Measurements from ENCODE around the gene PTPN4. TPM values are rescaled to one million over a fixed set of nuclear protein-coding genes. Genes with fewer than 3 reads are reported as not detected.

Gene PTPN4
- total RNA-seq, 1 donor from 2014 or later = 24.5 TPM

GRCh38 chr2:119837350-119837749, 77.6 kb downstream of the PTPN4 start:
- H3K4me1 Mint-ChIP-seq (ENCODE audit: low read depth) = peaks cover 11% of the 10 kb centered on the region
- no peaks in the 10 kb centered on the region for H3K27me3 Mint-ChIP-seq (ENCODE audit: insufficient read depth)
- peak overlapping the region; percentile 20 for H3K27ac Mint-ChIP-seq

DNA sequence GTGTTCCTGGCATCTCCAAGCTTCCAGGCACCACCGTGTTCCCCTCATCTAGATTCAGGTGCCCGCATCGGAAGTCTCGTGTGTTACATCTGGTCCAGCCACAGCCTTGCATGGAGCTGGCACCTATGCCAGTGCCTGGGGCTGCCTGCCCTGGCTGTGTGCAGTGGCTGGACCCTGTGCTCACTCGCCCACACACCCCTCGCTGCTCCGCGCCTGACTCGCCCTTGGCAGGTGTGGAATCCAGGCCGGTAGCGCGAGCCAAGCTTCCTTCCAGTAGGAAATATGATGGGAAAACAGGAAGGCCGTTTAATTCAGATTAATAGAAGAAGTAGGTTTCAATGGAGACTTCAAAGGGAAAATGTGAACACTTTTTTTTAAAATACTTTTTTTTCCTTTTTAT, 78.0 kb downstream of the PTPN4 start:
- Mint-ChIP-seq H3K27ac (no peak overlapping the region), H3K4me3 (no peak overlapping the region), H3K9me3 (no peaks in the 10 kb centered on the region), H3K36me3 (ENCODE audit: low read depth) (peaks cover 3% of the 10 kb centered on the region), H3K4me1 (ENCODE audit: low read depth) (peaks cover 11% of the 10 kb centered on the region), H3K27me3 (ENCODE audit: insufficient read depth) (no peaks in the 10 kb centered on the region)
- intact Hi-C loops (cut with micrococcal nuclease) = no loop called here
- DNase-seq (ENCODE audit: low spot score) = no peak

More at GRCh38 chr2:119837350-119837749, 77.6 kb downstream of the PTPN4 start:
- intact Hi-C loops (cut with micrococcal nuclease) = no loop called here
- no peak for DNase-seq (ENCODE audit: low spot score)
- H3K36me3 Mint-ChIP-seq (ENCODE audit: low read depth) = peaks cover 3% of the 10 kb centered on the region
- no peak overlapping the region for H3K4me3 Mint-ChIP-seq
- H3K9me3 Mint-ChIP-seq = no peaks in the 10 kb centered on the region

GRCh38 chr2:119838179-119838578, 78.5 kb downstream of the PTPN4 start:
- no peak overlapping the region for H3K4me3 Mint-ChIP-seq

GRCh38 chr2:119841550-119841949, 81.8 kb downstream of the PTPN4 start:
- no peaks in the 10 kb centered on the region for H3K27me3 Mint-ChIP-seq (ENCODE audit: insufficient read depth)
- H3K36me3 Mint-ChIP-seq (ENCODE audit: low read depth) = peaks cover 2% of the 10 kb centered on the region
- intact Hi-C loops (cut with micrococcal nuclease) = no loop called here
- no peak for DNase-seq (ENCODE audit: low spot score)
- H3K4me1 Mint-ChIP-seq (ENCODE audit: low read depth) = peaks cover 11% of the 10 kb centered on the region
- no peak overlapping the region for H3K4me3 Mint-ChIP-seq
- H3K27ac Mint-ChIP-seq = no peak overlapping the region
- H3K9me3 Mint-ChIP-seq = no peaks in the 10 kb centered on the region

More at GRCh38 chr2:119838179-119838578, 78.5 kb downstream of the PTPN4 start:
- H3K27me3 Mint-ChIP-seq (ENCODE audit: insufficient read depth) = no peaks in the 10 kb centered on the region
- H3K4me1 Mint-ChIP-seq (ENCODE audit: low read depth) = peaks cover 11% of the 10 kb centered on the region
- no peaks in the 10 kb centered on the region for H3K9me3 Mint-ChIP-seq
- DNase-seq (ENCODE audit: low spot score) = no peak
- H3K36me3 Mint-ChIP-seq (ENCODE audit: low read depth) = peaks cover 2% of the 10 kb centered on the region
- no peak overlapping the region for H3K27ac Mint-ChIP-seq
- intact Hi-C loops (cut with micrococcal nuclease) = no loop called here

DNA sequence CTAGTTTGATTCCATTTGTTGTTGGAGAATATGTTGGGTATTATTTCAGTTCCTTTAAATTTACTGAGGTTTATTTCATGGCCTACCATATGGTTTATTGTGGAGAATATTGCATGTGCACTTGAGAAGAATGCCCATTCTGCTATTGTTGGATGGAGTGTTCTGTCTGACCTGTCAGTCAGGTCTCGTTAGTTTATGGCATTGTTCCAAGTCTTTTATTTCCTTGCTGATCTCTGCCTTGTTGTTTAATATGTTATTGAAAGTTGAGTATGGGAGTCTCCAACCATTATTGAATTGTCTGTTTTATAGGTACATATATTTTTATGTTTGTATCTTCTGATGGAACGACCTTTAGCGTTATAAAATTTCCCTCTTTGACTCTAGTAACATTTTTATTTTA, 86.3 kb downstream of the PTPN4 start:
- DNase-seq (ENCODE audit: low spot score) = no peak
- no peak overlapping the region for H3K27ac Mint-ChIP-seq
- peaks cover 11% of the 10 kb centered on the region for H3K36me3 Mint-ChIP-seq (ENCODE audit: low read depth)
- H3K27me3 Mint-ChIP-seq (ENCODE audit: insufficient read depth) = no peaks in the 10 kb centered on the region
- H3K4me1 Mint-ChIP-seq (ENCODE audit: low read depth) = no peaks in the 10 kb centered on the region
- intact Hi-C loops (cut with micrococcal nuclease) = no loop called here
- H3K9me3 Mint-ChIP-seq = peaks cover 19% of the 10 kb centered on the region
- H3K4me3 Mint-ChIP-seq = no peak overlapping the region

DNA sequence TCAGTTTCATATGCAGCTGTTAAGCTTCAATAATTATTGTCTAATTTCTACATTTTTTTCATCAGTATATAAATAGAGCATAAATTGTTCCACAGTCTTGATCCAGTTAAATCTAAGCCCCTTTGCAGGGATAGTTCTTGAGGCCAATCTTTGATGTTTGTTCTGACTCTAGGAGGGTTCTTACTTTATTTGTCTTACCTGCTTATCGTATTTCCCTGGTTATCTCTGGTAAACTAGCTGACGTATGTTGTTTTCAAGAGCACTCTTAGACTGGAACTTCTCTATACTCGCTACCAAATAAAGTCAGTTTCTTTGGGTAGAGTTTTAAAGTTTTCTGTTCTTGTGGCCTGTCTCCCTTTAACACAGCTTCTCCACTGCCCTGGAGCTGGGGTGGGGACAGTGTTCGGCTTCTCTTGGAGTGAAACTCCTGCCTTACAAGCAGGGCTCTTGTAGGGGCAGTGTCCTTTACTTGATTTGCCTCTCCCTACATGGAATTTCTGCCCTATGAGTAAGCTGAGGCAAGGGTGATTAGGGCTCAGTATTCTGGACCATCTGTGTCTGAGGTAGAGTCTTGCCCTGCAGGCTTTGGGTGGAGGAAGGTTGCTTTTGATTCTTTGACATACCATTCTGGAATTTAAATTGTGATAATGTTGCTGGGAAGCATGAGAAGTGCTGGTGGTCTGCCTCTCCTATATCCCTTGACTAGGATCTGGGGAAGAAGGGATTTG, 90.3 kb downstream of the PTPN4 start:
- Mint-ChIP-seq H3K27me3 (ENCODE audit: insufficient read depth) (no peaks in the 10 kb centered on the region), H3K4me1 (ENCODE audit: low read depth) (no peaks in the 10 kb centered on the region), H3K36me3 (ENCODE audit: low read depth) (peaks cover 16% of the 10 kb centered on the region), H3K4me3 (no peak overlapping the region), H3K27ac (no peak overlapping the region), H3K9me3 (peaks cover 44% of the 10 kb centered on the region)
- intact Hi-C loops (cut with micrococcal nuclease) = no loop called here
- DNase-seq (ENCODE audit: low spot score) = no peak

DNA sequence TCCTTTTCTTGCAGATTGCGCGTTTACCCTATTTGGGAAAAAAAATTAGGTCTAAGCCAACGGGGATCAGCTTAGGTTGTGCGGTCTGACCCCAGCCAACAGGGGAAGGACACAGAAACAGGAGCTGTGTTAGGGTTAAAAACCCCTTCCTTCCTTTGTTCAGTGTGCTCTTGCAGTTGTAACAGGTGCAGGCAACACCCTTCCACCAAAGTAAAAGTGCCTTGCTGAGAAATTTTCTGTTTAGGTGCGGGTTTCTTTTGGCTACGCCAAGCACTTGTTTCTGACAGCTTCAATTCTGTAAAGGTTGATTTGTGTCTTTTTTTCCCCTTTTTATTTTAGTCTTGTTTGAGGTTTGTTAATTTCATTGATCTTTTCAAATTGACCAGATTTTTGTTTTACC, 92.5 kb downstream of the PTPN4 start:
- H3K4me1 Mint-ChIP-seq (ENCODE audit: low read depth) = peaks cover 7% of the 10 kb centered on the region
- H3K9me3 Mint-ChIP-seq = peaks cover 48% of the 10 kb centered on the region
- intact Hi-C loops (cut with micrococcal nuclease) = no loop called here
- H3K36me3 Mint-ChIP-seq (ENCODE audit: low read depth) = peaks cover 16% of the 10 kb centered on the region
- no peaks in the 10 kb centered on the region for H3K27me3 Mint-ChIP-seq (ENCODE audit: insufficient read depth)
- no peak overlapping the region for H3K27ac Mint-ChIP-seq
- no peak for DNase-seq (ENCODE audit: low spot score)
- H3K4me3 Mint-ChIP-seq = no peak overlapping the region

- intact Hi-C loops (cut with micrococcal nuclease) = no loop called here
- peaks cover 14% of the 10 kb centered on the region for H3K36me3 Mint-ChIP-seq (ENCODE audit: low read depth)
Observed at GRCh38 chr2:119853777-119854399, 94.2 kb downstream of the PTPN4 start.

DNA sequence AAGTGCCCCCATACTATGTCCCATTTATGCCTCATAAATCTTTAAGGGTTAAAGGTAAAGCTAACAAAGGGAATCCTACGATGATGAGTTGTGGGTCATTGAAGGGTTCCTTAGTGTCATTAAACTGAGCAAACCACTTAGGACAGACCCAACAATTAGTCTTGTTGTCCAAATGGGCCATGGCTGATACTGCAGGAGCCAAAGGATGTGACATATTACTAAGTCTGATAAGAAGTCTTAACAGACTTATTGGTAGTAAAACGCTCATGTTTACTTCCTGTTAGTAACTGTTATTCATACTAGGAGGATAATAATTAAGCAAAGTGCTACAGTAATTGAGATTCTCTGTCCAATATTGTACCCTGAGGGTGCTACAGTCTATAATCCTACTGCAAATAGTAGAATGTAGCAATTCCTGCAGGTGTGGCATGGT, 96.8 kb downstream of the PTPN4 start:
- Mint-ChIP-seq H3K27me3 (ENCODE audit: insufficient read depth) (no peaks in the 10 kb centered on the region), H3K9me3 (peaks cover 27% of the 10 kb centered on the region), H3K4me1 (ENCODE audit: low read depth) (peaks cover 20% of the 10 kb centered on the region), H3K4me3 (no peak overlapping the region), H3K27ac (no peak overlapping the region), H3K36me3 (ENCODE audit: low read depth) (peaks cover 9% of the 10 kb centered on the region)
- DNase-seq (ENCODE audit: low spot score) = no peak
- intact Hi-C loops (cut with micrococcal nuclease) = no loop called here

More at GRCh38 chr2:119853777-119854399, 94.2 kb downstream of the PTPN4 start:
- H3K4me1 Mint-ChIP-seq (ENCODE audit: low read depth) = peaks cover 13% of the 10 kb centered on the region
- H3K4me3 Mint-ChIP-seq = no peak overlapping the region
- no peak overlapping the region for H3K27ac Mint-ChIP-seq
- peaks cover 48% of the 10 kb centered on the region for H3K9me3 Mint-ChIP-seq
- no peaks in the 10 kb centered on the region for H3K27me3 Mint-ChIP-seq (ENCODE audit: insufficient read depth)
- no peak for DNase-seq (ENCODE audit: low spot score)

- Mint-ChIP-seq H3K36me3 (ENCODE audit: low read depth) (peaks cover 5% of the 10 kb centered on the region), H3K27me3 (ENCODE audit: insufficient read depth) (no peaks in the 10 kb centered on the region), H3K4me3 (no peak overlapping the region), H3K4me1 (ENCODE audit: low read depth) (peaks cover 30% of the 10 kb centered on the region), H3K27ac (no peak overlapping the region), H3K9me3 (peaks cover 15% of the 10 kb centered on the region)
- intact Hi-C loops (cut with micrococcal nuclease) = no loop called here
- DNase-seq (ENCODE audit: low spot score) = no peak
Observed at GRCh38 chr2:119857742-119858141, 98.0 kb downstream of the PTPN4 start.

DNA sequence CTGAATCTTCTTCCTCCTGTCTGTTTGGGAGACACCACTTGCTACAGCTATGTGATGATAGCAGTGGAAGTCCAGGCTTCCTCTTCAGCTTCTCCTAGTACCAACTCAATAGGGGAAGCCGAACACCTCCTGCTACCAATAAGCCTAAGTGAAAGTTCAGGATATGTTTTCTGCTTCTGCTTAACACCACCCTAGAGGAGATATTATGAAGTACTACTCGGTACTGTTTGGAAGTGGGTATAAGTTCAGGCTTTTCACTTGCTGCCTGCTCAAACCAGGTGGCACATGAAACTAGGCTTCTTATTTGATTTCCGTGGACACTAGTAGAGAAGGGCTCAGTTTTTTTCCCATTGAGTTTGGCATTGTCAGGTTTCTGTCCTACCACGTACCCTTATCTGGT, 99.8 kb downstream of the PTPN4 start:
- no peak for DNase-seq (ENCODE audit: low spot score)
- H3K4me1 Mint-ChIP-seq (ENCODE audit: low read depth) = peaks cover 45% of the 10 kb centered on the region
- no peaks in the 10 kb centered on the region for H3K27me3 Mint-ChIP-seq (ENCODE audit: insufficient read depth)
- H3K27ac Mint-ChIP-seq = no peak overlapping the region
- H3K36me3 Mint-ChIP-seq (ENCODE audit: low read depth) = peaks cover 12% of the 10 kb centered on the region
- intact Hi-C loops (cut with micrococcal nuclease) = no loop called here
- no peak overlapping the region for H3K4me3 Mint-ChIP-seq
- H3K9me3 Mint-ChIP-seq = peaks cover 4% of the 10 kb centered on the region

DNA sequence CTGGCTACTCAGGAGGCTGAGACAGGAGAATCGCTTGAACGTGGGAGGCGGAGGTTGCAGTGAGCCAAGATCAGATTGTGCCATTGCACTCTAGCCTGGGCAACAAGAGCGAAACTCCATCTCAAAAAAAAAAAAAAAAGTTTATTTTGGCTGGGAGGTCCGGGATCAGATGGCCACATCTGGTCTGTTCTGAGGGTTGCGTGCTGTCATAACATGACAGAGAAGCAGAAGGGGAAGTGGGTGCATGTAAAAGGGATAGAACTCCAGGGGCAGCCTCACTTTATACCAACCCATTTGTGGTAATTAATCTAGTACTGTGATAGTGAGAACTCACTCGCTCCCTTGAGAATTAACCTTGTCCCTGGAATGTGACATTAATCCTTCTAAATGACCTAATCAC, 101.2 kb downstream of the PTPN4 start:
- H3K4me1 Mint-ChIP-seq (ENCODE audit: low read depth) = peaks cover 50% of the 10 kb centered on the region
- H3K4me3 Mint-ChIP-seq = no peak overlapping the region
- intact Hi-C loops (cut with micrococcal nuclease) = loop anchor here (5.0 kb wide), 2 partner anchors 86 to 371 kb away; no protein-coding TSS in a partner anchor
- peaks cover 4% of the 10 kb centered on the region for H3K9me3 Mint-ChIP-seq
- no peak for DNase-seq (ENCODE audit: low spot score)
- peaks cover 13% of the 10 kb centered on the region for H3K36me3 Mint-ChIP-seq (ENCODE audit: low read depth)
- H3K27me3 Mint-ChIP-seq (ENCODE audit: insufficient read depth) = no peaks in the 10 kb centered on the region
- no peak overlapping the region for H3K27ac Mint-ChIP-seq

DNA sequence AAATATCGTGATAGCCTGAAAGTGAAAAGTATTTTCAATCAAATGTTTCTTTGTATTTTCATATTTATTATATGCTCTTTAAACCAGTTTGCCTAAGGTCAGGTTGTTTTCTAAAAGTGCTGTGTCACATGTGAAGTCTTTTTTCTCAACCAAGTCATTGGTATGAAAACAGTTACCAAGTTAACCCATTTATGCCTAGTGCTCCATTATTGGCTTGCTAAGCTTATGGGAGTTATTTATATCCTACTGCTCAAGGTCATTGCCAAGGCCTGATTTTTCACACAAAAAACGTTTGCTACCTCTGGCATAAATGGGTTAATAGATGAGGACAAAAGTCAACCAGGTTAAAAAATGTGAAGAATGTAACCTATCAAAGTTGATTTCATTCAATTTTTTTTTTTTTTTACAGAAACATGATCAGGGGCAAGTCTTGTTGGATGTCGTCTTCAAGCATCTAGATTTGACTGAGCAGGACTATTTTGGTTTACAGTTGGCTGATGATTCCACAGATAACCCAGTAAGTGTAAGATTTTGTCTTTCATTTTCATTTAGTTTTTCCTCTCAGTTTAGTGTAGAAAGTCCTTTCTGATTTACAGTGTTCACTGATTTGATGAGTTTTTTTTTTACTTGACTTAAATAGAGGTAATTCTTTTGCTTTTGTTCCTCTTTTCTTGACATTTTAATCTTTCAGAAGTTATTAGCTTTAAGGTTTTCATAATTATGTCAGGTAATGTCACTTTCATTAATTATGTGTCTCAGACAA, 102.6 kb downstream of the PTPN4 start:
- DNase-seq (ENCODE audit: low spot score) = no peak
- Mint-ChIP-seq H3K4me3 (peak overlapping the region; percentile 34), H3K36me3 (ENCODE audit: low read depth) (peaks cover 13% of the 10 kb centered on the region), H3K4me1 (ENCODE audit: low read depth) (peaks cover 43% of the 10 kb centered on the region), H3K27me3 (ENCODE audit: insufficient read depth) (peaks cover 3% of the 10 kb centered on the region), H3K9me3 (no peaks in the 10 kb centered on the region), H3K27ac (peak overlapping the region; percentile 74)
- intact Hi-C loops (cut with micrococcal nuclease) = loop anchor here (1.0 to 5.0 kb wide), 5 partner anchors 67 to 370 kb away; partner anchors contain the start of genes EPB41L5 and PTPN4

Data from activated T-helper 1 cell treated with anti-CD3 and anti-CD28 coated beads, Interleukin-12 subunit alpha, Interleukin-12 subunit beta, Interleukin-2, Interleukin-4 antibody, amounts not matched to agents 30 ng/mL and 10 ng/mL and 1 ng/mL, durations not matched to agents 14 hours and 24 hours and 36 hours (primary cell).